Measurements from ENCODE around the gene SRP9. TPM values are rescaled to one million over a fixed set of nuclear protein-coding genes. Genes with fewer than 3 reads are reported as not detected.
"Not testable (repeated sequence)": the region's sequence is repeated elsewhere in the genome, so short reads cannot be mapped to it uniquely, and the experiment has no call there.

The SRP9 gene
- total RNA-seq, 2 donors from 2014 or later, result 189 to 200 TPM

DNA sequence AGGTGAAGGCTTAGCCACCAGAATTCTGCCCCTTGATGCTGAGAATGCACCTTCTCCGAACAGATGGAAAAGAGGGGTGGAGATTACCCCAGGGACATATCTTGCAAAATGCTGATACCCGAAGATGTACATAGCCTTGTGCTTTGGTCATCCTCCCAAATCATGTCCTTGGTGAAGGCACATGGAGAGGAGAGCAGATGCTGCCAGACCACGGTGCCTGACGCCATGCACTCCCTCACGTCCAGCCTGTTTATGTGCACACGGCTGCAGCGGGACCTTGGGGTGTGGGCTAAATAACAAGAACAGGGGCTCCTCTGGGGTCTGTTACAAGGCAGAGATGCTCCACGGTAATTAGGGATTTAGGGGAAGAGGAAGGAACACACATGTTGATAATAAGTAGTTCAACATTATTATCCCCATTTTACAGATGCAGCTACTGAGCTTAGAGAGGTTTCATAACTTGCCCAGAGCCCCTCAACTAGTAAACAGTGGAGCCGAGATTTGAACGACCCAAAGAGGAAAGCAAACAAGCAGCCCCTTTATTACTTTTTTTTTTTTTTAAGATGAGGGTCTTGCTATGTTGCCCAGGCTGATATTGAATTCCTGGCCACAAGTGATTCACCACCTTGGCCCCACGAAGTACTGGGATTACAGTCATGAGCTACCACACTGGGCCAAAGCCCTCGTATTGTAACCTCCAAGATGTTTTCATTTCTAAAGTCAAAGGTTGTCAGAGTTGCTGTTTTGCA, 45.2 kb downstream of the SRP9 start:
- intact Hi-C loops (cut with DNase I), result no loop called here
- no peak for ATAC-seq
- DNase-seq, result no peak

DNA sequence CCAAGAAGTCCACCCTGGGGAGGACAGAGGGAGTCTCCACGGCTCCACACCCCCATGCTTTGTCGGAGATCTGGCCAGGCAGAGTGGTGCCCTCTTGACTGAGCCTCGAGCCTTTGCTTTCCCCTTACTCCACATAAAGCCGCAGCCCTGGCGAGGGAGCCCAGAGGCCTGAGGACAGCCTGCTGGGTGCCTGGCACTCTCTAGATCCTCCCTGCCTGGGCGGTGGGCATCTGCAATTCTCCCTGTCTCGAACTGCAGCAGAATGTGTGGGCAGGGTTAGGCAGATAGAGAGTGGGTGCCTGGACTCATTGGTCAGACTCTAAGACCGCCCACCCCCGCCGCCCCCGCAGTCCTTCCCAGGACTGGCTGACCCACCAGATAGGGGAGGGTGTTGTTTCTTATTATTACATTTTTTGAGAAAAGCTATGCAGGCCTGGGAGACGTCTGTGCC, 46.2 kb downstream of the SRP9 start:
- intact Hi-C loops (cut with DNase I), result no loop called here
- no peak for ATAC-seq
- DNase-seq, result no peak

DNA sequence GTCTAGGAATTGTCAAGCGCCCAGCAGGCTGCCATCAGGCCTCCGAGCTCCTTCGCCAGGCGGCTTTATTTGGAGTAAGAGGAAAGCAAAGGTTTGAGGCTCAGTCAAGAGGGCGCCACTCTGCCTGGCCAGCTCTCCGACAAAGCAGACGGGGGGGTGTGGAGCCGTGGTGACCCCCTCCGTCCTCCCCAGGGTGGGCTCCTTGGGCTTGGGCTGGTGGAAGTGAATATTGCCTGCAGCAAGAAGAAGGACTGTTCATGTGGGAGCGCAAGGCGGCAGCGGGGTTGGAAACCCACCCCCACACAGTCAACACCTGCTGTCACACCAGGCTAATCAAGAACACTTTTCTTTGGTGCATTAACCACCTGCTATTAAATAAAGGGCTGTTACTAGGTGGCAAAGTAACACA, 46.9 kb downstream of the SRP9 start:
- intact Hi-C loops (cut with DNase I), result no loop called here
- DNase-seq, result no peak
- no peak for ATAC-seq

DNA sequence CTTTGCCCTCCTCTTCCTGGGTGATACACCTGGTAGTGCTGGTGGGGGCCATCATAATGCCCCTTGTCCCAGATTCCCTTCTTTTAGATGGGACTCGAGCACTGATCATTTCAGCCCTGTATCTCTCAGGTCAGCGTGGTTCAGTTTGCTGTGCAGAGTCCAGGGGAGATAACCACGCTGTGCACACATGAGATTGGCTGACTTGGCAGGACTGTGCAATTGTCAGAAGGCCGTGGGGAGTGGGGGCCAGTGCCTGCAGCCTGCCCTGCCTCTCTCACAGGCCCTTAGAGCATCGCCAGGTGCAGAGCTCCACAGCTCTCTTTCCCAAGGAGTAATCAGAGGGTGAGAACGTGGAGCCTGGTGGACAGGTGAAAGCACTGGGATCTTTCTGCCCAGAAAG, 47.5 kb downstream of the SRP9 start:
- intact Hi-C loops (cut with DNase I), result no loop called here
- no peak for DNase-seq
- peak in 1 of 2 donors; percentile 39 for ATAC-seq

DNA sequence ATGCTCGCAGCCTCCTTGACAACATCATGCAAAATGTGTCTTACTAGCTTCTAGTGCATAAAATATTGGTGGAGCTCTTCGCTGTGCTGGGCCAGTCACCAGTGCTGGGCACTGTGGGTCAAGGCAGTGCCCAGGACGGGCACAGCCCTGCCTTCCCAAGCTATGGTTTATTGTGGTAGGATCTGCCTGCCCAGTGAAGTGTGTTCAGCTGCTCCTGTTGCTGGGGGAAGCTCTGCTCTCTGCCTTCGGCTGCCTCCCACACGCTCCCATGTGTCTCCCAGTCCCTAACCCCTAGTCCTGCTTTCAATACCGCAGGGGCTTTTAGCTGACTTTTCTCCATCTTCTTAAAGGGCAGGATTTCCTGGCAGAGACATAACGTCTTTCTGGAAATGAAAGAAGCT, 48.0 kb downstream of the SRP9 start:
- intact Hi-C loops (cut with DNase I), result no loop called here
- peak; percentile 37 to 68 for ATAC-seq
- DNase-seq, result no peak

DNA sequence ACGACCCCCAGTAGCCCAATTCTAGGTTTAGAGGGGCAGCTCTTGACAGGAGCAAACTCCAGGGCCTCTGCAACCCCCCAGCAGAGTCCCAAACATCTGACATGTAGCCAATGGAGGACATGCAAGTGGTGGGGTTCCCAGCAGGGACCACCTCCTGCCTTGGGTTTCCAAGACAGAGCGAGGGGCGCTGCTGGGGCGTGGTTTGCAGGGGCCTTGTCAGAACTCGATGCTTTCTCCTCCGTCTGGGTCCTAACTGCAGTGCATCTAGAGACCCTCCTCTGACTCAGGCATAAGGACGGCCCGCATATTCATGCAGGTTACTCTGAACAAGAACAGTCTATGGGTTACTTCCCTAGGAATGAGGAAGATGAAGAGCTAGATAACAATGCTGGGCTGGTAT, 49.5 kb downstream of the SRP9 start:
- ATAC-seq, result no peak
- intact Hi-C loops (cut with DNase I), result no loop called here
- no peak for DNase-seq

DNA sequence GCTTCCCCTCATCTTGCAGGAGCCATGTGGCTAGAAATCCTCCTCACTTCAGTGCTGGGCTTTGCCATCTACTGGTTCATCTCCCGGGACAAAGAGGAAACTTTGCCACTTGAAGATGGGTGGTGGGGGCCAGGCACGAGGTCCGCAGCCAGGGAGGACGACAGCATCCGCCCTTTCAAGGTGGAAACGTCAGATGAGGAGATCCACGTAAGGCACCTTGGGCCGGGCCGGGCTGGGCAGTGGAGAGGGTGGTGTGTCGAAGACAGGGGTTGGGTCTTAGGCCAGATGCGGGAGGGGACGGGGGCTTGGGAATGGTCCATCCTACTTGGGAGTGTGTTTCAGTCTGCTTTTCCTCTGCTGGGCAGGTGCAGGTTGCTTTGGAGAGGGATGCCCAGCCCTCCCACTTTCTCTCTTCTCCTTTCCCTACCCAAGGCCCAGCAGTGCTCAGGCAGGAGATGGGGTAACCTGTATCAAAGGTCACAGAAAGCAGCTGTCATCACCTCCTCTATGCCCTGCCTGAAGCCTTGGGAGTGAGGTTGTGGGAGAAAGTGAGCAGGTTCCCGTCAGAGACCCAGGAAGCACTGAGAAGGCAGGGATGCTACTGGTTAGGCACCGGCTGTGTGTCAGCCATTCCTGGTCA, 51.2 kb downstream of the SRP9 start:
- no peak for DNase-seq
- intact Hi-C loops (cut with DNase I), result no loop called here

DNA sequence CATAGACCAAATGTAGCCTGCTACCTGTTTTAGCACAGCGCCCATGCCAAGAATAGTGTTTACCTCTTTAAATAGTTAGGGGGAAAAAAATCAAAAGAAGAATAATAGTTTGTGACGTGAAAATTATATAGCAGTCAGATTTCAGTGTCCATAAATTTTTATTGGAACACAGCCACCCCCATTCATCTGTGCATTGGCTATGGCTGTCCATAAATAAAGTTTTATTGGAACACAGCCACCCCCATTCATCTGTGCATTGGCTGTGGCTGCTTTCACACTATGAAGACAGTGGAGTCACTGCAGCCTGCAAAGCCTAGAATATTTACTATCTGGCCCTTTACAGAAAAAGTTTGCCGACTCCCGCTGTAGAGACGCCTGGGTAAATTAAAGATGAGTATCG, 53.2 kb downstream of the SRP9 start:
- intact Hi-C loops (cut with DNase I), result no loop called here
- ATAC-seq (no peak), DNase-seq (no peak)

More for the DNA sequence above, 51.2 kb downstream of the SRP9 start:
- no peak for ATAC-seq

DNA sequence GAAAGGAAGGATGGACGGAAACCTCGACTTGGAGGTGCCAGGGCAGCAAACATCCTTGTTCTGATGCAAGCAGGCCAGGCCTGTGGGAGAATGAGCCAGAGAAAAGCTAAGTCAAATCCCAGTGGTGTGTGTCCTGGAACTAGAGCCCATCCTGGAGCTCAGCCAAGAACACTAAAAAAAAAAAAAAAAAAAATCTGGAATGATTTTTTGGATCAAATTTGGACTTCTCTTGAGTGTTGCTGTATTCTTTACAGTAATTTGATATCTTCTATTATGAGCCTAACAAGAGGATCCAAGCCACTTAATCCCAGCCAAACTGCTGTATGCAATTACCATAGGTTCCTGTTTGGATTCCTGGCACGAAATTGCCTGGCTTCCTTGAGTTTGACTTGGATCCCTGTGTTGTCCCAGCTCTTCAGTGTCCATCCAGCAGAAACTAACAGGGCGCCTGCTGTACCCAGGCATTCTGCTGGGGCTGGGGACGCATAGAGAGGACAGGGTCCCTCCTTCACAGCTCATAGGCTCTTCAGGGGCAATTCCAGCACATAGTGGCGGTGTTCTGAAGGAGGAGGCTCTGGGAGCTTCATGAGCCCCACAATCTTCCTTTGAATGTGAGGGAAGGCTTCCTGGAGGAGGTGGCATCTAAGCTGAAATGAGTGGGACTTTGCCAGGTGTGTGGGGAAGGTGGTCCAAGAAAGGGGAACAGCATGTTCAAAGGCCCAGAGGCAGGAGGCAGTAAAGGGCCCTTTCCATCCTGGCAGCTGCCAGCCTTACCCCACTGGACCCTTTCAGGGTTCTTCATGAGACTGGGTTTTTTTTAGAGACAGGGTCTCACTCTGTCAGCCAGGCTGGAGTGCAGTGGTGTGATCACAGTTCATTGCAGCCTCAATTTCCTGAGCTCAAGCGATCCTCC, 57.0 kb downstream of the SRP9 start:
- peak; percentile 74 for DNase-seq
- intact Hi-C loops (cut with DNase I), result no loop called here
- peak; percentile 86 to 93 for ATAC-seq

DNA sequence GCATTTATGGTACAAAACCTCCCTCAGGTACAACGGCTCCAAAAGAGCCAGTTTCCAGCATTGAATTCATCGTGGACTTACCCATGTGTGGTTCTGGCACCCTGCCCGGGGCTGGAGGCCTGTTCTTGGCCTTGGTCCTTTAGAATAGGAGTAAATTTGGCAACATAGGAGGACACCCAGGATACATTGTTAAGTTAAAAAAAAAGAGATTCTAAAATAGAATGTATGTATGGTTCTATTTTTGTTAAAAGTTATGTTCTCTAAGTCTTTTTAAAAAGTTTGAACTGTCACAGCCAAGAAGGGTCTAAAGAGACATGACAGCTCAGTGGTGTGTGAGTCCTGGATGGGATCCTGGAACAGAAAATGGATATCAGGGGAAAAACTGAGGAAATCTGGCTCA, 58.2 kb downstream of the SRP9 start:
- DNase-seq, result peak; percentile 73
- intact Hi-C loops (cut with DNase I), result no loop called here

DNA sequence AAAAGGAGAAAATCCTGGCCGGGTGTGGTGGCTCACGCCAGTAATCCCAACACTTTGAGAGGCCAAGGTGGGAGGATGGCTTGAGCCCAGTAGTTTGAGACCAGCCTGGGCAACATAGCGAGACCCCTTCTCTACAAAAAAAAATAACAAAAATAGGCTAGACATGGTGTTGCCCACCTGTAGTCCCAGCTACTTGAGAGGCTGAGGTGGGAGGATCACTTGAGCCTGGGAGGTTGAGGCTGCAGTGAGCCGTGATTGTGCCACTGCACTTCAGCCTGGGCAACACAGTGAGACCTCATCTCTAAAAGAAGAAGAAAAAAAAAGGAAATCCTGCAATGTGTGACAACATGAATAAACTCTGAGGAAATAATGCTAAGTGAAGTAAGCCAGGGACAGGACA, 58.7 kb downstream of the SRP9 start:
- ATAC-seq; intact Hi-C loops (cut with DNase I); DNase-seq: not testable (repeated sequence)

More for the DNA sequence above, 58.2 kb downstream of the SRP9 start:
- peak in 1 of 2 donors; percentile 24 for ATAC-seq

DNA sequence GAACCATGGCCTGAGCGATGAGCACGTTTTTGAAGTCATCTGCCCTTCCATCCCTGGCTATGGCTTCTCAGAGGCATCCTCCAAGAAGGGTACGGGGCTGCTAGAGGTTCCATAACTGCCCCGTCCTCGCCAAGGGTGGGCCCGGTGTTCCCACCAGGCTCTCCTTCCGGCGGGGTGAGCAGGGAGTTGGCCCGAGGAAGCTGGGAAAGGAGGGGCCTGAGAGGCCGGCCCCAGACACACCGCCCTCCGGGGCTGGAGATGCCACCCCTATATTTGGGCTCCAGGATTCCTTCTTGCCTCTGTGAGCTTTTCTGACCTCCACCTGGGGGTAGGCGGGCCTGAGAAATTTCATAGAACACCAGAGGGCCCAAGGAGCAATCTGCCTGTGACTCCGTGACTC, 61.2 kb downstream of the SRP9 start:
- DNase-seq, result no peak
- ATAC-seq, result no peak
- intact Hi-C loops (cut with DNase I), result no loop called here

Other genes with a start within 250 kb of the SRP9 start
- 10 to 100 TPM; 73.4 to 79.0 TPM for gene ENAH, start 124.7 kb upstream of the SRP9 start, total RNA-seq
- gene EPHX1, start 32.3 kb downstream of the SRP9 start, total RNA-seq, result 100 to 1,000 TPM in 1 of 2 donors, 10 to 100 TPM in 1; 59.6 to 126 TPM
- 10 to 100 TPM; 33.2 to 37.1 TPM for gene TMEM63A, start 104.6 kb downstream of the SRP9 start, total RNA-seq
- under 1 TPM in 1 of 2 donors, not detected in 1; 0.27 TPM for gene LEFTY1, start 111.3 kb downstream of the SRP9 start, total RNA-seq
- gene PYCR2, start 146.4 kb downstream of the SRP9 start, total RNA-seq, result 10 to 100 TPM; 58.0 to 58.8 TPM
- 1 to 10 TPM in 1 of 2 donors, under 1 TPM in 1; 0.34 to 1.2 TPM for gene LEFTY2, start 163.4 kb downstream of the SRP9 start, total RNA-seq
- 10 to 100 TPM; 11.1 to 18.7 TPM for gene SDE2, start 221.5 kb downstream of the SRP9 start, total RNA-seq